Esophagus mucosa (tissue), 1 donor: Measurements from ENCODE around the gene TTC17. TPM values are rescaled to one million over a fixed set of nuclear protein-coding genes. Genes with fewer than 3 reads are reported as not detected.
"Not testable (repeated sequence)": the region's sequence is repeated elsewhere in the genome, so short reads cannot be mapped to it uniquely, and the experiment has no call there.

Source experiments
- ATAC-seq: fragments of 200-7000 bp; cut with Tn5 transposase; one replicate; pipeline ENCODE4 v1.9.1; 2020
- total RNA-seq: library from RNA; stranded (reverse); gene quantifications from one replicate; pipeline ENCODE4 v1.2.4, GENCODE V29; 2023
- donor health status: DM: yes; HTN: yes; CAD: no.

The TTC17 gene
- total RNA-seq, 1 donor from 2014 or later, result 36.0 TPM

GRCh38 chr11:43382614-43383013 is 23.9 kb downstream of the TTC17 start:
- ATAC-seq, result no peak

GRCh38 chr11:43384393-43384792 is 25.7 kb downstream of the TTC17 start:
- ATAC-seq, result no peak

GRCh38 chr11:43392713-43393112 is 34.0 kb downstream of the TTC17 start:
- no peak for ATAC-seq

DNA sequence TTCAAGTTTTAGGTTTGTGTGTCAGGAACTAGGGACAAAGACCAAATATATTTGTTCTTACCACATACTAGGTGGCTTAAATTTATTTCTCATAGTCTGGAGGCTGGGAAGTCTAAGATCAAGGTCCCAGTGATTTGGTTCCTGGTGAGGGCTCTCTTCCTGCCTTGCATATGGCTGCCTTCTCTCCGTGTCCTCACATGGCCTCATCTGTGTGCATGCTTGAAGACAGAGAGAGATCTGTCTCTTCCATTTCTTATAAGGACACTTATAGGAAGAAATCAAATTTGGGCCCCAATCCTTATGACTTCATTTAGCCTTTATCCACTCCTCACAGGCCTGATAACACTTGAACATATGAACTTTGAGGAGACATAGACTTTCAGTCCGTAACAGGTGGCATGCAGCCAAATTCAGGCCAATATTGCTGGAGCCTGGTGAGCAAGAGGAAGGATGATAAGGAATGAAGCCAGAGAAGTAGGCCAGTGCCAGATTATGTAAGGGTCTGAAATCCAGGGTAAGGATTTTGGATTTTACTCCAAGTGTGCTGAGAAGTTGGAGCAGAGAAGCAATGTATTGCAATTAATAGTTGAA is 35.1 kb downstream of the TTC17 start:
- no peak for ATAC-seq

GRCh38 chr11:43396617-43397016 is 37.9 kb downstream of the TTC17 start:
- peak; percentile 67 for ATAC-seq

DNA sequence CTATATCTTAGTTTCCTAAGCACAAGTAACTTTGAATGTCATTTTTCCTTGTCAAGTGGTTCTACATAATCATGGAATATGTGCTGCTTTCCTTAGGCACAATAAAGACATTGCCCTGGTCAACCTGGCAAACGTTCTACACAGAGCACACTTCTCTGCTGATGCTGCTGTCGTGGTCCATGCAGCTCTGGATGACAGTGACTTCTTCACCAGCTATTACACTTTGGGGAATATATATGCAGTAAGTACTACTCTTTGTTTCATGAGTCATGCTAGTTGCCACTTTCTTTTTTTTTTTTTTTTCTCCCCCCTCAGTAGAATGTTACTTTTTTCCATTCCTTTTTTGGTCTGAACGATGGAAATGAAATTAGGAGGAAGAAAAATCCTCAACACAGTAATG is 38.5 kb downstream of the TTC17 start:
- ATAC-seq, result no peak

DNA sequence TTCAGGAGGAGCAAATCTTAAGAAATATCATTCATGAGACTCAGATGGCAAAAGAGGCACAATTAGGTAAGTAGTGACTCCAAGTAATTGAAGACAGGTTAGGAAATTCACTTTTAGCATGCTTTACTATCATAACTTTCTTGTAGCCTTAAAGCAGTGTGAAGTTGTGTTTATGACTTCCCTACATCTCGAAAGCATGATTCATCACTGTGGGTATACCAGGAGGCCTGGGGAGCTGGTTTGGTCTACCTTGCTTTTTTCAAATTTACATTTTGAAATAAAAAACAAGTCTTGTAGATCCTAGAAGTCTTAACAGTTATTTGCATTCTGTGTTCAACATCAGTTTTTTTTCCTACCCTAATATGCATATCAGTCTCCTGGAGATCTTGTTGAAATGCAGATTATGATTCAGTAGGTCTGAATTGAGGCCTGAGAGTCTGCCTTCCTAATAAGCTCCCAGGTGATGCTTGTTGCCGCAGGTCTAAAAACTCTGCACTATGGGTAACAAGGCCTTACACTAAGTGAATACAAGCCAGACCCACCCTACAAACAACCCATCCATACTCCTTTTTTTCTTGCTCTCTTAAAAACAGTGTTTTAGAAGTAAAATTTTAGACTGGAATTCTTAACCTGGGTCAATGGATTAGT is 41.4 kb downstream of the TTC17 start:
- ATAC-seq, result no peak

- ATAC-seq, result no peak
Measured at GRCh38 chr11:43401252-43401651, 42.5 kb downstream of the TTC17 start.

DNA sequence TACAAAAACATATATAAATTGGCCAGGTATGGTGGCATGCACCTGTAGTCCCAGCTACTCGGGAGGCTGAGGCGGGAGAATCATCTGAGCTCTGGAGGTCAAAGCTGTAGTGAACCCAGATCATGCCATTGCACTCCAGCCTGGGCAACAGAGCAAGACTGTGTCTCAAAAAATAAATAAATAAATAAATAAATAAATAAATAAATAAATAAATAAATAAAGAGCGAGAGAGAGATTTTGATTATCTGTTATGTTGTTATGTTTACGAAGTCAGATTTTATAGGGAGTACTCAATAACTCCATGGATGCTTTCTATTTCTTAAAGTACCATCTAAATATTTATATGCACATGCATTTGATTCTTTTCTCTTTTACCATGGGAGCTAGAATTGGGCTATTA is 43.1 kb downstream of the TTC17 start:
- ATAC-seq, result not testable (repeated sequence)

- no peak for ATAC-seq
Measured at GRCh38 chr11:43403357-43404231, 44.9 kb downstream of the TTC17 start.

- ATAC-seq, result peak; percentile 83
Measured at GRCh38 chr11:43404406-43404805, 45.7 kb downstream of the TTC17 start.

- peak; percentile 94 for ATAC-seq
Measured at GRCh38 chr11:43404836-43405479, 46.2 kb downstream of the TTC17 start.

DNA sequence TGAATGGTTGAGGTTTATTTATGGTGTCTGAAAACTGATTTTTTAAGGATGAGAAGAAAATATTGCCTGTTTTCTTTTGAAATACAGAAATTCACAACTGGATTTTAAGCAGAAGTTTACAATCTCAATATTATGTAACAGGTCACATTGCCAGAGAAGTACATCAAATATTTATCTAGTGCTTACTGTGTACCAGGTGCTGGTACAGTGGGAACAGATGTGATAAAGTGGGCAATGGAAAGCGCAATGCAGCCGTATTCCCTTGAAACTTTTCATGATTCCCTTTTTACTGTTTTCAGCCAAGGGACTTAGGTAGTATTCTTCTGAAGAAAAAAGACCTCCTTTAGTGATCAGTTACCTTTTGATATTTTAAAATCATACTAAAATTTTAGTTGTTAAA is 49.6 kb downstream of the TTC17 start:
- ATAC-seq, result no peak

DNA sequence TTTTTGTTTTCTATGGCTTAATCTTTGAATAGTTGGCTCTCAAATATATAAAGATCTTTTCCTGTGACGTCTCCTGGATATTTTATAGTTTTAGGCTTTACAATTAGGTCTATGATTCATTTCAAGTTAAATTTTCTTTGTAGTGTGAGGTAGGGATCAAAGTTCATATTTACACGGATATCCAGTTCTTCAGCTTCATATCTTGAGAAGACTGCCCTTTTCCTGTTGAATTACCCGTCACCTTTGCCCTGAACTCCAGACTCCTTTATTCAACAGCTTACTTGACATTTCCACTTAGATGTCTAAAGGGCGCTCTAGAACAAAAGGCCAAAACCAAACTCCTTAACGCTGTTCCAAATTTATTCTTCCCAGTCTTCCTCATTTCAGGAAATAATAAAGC is 51.7 kb downstream of the TTC17 start:
- peak; percentile 29 for ATAC-seq

GRCh38 chr11:43418197-43418596 is 59.5 kb downstream of the TTC17 start:
- ATAC-seq, result no peak

DNA sequence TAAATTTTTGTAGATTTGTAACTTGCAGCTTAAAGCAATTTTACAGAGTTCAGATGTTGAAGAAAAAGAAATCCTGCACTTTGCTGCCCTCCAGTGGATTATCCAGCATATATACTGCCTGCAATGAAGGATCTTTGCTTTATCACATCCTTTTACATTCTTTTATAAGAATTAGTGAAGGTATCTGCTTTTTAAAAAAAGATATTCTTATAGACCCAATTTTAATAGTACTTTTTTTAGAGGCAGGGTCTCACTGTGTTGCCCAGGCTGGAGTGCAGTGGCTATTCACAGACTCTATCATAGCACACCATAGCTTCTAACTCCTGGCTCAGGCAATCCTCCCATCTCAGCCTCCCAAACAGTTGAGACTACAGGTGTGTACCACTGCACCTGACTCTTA is 60.7 kb downstream of the TTC17 start:
- ATAC-seq, result no peak

DNA sequence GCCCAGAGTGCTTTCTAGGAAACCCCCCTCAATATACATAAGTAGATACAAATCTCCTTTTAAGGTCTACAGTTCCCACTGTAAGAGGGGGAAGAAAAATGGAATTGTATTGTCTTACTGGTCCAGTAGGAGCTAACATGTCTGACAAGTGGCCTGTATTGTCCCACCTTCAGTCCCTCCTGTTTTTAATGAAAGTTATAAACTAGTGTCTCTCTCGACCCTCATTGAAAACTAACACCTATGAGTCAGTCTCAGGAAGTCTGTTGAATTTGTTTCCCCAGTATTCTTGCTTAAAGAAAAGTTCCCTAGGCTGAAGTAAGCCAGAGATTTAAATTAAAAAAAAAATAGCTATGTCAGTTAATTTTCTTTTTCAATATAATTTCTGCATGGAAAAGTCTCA is 69.3 kb downstream of the TTC17 start:
- no peak for ATAC-seq

GRCh38 chr11:43430916-43431315 is 72.2 kb downstream of the TTC17 start:
- not testable (repeated sequence) for ATAC-seq

GRCh38 chr11:43434893-43435292 is 76.2 kb downstream of the TTC17 start:
- ATAC-seq, result no peak

- no peak for ATAC-seq
Measured at GRCh38 chr11:43440486-43440885, 81.8 kb downstream of the TTC17 start.

GRCh38 chr11:43443811-43444210 is 85.1 kb downstream of the TTC17 start:
- ATAC-seq, result no peak

DNA sequence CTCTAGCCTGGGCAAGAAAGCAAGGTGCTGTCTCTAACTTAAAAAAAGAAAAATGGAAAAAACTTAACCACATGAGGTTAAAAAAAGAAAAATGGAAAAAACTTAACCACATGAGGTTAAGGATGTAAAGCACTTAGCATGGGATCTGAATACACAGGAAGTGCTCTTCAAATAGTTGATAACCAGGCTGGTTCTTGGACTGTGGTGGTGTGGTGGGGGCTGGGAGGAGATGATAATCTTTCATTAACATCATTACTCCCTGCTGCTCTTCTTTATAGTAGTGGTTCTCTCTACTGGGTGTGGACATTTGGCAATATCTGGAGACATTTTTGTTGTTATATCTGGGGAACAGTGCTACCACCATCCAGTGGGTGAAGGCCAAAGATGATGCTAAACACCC is 88.4 kb downstream of the TTC17 start:
- no peak for ATAC-seq

- no peak for ATAC-seq
Measured at GRCh38 chr11:43458486-43458885, 99.8 kb downstream of the TTC17 start.
